ENCODE measurements around the gene NACC2.

NACC2 gene

DNA sequence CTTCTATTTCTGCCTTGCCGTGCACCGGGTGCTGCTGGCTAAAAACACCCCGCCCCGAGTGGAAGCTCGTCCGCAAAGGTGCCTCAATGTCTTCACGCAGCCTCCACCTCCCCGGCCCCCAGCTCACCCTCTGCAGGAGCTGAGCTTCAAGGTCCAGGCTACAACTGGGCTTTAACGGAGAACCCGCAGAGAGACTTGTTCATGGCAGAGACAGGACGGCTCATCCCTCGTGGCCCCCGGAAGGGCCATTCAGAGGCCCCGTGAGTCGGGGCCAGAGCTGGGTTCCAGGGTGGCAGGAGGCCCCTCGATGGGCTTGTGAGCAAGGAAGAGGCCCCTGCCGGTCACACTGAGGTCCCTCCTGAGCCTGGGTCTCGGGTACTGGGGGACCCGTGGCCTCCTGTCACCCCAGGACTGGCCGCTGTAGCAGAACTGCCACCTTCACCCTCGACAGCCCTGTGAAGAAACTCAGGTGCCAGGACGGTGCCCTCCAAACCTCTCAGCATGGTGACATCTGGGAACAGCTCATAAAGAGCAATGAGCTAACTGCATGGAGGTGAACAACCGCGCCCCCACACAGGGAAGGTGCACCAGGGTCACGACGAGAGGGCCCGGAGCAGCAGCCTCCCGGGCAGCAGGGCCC lies 75.9 kb downstream of the NACC2 start:
- DNase-seq (ENCODE audit: low read depth), result no peak
- H3K4me3 ChIP-seq (replicated peaks; ENCODE audit: low read depth, low read length), result no peak overlapping the region
- TF ChIP-seq CTCF (IDR thresholded peaks at IDR 0.05; ENCODE audit: low read length, missing control alignments), result no peak

- no peak overlapping the region for H3K4me3 ChIP-seq (replicated peaks; ENCODE audit: low read depth, low read length)
- no peak for TF ChIP-seq CTCF (IDR thresholded peaks at IDR 0.05; ENCODE audit: low read length, missing control alignments)
- no peak for DNase-seq (ENCODE audit: low read depth)
These were observed 76.6 kb downstream of the NACC2 start for GRCh38 chr9:136018257-136019031.

DNA sequence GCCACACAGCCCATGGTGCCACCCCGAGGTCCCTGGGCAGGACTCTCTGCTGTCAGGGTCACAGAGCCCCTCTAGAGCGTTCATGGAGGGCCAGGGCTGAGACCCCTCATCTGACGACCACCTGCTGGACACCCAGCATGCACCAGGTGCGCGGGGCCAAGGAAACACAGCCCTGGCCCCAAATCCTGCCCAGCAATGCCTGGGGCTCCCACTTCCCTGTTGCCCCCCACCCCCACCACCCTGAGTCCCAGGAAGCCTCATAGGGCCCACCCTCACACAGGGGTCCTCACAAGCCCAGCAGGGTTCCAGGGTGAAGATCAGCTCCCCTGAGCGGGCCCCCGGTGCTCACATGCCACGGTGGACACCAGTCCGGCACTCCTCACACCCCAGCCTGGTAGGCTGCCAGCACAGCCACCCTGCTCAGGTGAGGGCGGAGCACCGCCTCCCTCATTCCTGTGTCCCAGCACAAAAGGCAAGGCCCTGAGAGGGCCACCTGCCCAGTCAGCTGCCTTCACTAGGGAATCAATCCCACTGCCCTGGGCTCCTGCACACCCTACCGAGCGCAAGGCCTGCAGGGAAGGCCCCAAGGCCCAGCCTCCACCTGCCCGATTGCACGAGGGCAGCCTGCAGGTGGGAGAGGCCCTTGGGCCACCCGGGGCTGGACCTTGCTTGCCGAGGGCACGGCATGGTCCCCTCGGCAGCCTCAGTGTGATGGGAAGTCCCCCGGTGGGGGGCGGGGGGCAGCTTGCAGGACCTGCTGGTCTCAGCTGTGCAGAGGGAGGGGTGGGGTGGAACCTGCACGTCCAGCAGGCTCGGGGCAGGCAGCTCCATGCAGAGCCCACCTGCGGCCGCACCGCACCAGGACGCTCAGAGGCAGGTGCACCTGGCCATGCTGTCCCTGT lies 77.5 kb downstream of the NACC2 start:
- no peak for DNase-seq (ENCODE audit: low read depth)
- no peak for TF ChIP-seq CTCF (IDR thresholded peaks at IDR 0.05; ENCODE audit: low read length, missing control alignments)
- no peak overlapping the region for H3K4me3 ChIP-seq (replicated peaks; ENCODE audit: low read depth, low read length)

DNA sequence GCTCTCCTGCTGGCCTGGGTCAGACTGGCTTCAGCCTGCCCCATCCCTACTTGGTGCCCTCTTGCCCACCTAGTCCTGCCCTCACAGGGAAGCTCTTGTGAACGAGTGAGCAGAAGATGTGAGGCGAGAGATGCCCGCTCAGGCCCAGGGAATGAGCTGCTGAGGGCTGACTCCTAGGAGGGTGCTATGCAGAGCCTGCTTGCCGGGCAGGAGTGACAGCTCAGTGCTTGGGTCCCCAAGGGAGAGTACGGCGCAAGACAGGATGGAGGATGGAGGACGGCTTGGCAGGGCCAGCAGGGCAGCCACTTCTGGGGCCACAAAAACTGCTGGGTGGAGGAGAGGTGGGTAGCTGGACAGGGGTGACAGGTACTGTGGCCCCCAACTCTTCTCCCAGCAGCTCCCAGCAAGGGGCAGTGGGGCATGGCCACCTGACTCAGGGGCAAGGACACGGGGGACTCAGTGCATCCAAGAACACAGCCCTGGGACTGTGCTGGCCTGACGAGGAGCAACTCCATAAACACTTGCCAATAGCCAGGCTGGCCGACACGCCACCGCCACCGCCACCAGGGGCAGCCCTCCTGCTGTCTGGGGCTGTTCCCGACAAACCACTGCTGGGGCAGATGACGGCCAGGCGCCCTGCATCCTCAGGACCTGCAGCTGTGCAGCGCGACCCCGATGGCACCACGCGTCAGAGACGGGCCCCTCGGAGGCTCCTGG lies 78.4 kb downstream of the NACC2 start:
- DNase-seq (ENCODE audit: low read depth), result no peak
- TF ChIP-seq CTCF (IDR thresholded peaks at IDR 0.05; ENCODE audit: low read length, missing control alignments), result no peak
- H3K4me3 ChIP-seq (replicated peaks; ENCODE audit: low read depth, low read length), result no peak overlapping the region

- no peak for DNase-seq (ENCODE audit: low read depth)
- no peak for TF ChIP-seq CTCF (IDR thresholded peaks at IDR 0.05; ENCODE audit: low read length, missing control alignments)
These were observed 79.2 kb downstream of the NACC2 start for GRCh38 chr9:136015656-136016571.

More at GRCh38 chr9:136015656-136016571, 79.2 kb downstream of the NACC2 start:
- no peak overlapping the region for H3K4me3 ChIP-seq (replicated peaks; ENCODE audit: low read depth, low read length)
